NCI-H128 (cell line): ENCODE measurements around the gene CDC20B.
"Not testable (repeated sequence)": the region's sequence is repeated elsewhere in the genome, so short reads cannot be mapped to it uniquely, and the experiment has no call there.

Experiments used
- DNase-seq: peaks from one replicate; lab custom pipeline; 2025; ENCODE audit not compliant: unreplicated experiment; lab: John Stamatoyannopoulos, UW

CDC20B gene

GRCh38 chr5:55104946-55105701 lies 67.9 kb downstream of the CDC20B start:
- no peak for DNase-seq

- DNase-seq, result no peak
These were observed 68.8 kb downstream of the CDC20B start for GRCh38 chr5:55104036-55104772.

GRCh38 chr5:55102348-55102747 lies 70.6 kb downstream of the CDC20B start, which contains the start of gene GZMA:
Gene GZMA, plus strand, starts transcription at chr5:55102646. Its CDS starts 37 bp downstream, at chr5:55102683.
- no peak for DNase-seq

GRCh38 chr5:55101556-55102276 lies 71.3 kb downstream of the CDC20B start:
- DNase-seq, result no peak

- DNase-seq, result not testable (repeated sequence)
These were observed 71.8 kb downstream of the CDC20B start for GRCh38 chr5:55101148-55101547.

GRCh38 chr5:55096861-55097260 lies 76.1 kb downstream of the CDC20B start:
- DNase-seq, result no peak

GRCh38 chr5:55096182-55096581 lies 76.8 kb downstream of the CDC20B start:
- DNase-seq, result no peak

GRCh38 chr5:55091011-55091410 lies 82.0 kb downstream of the CDC20B start:
- DNase-seq, result not testable (repeated sequence)

GRCh38 chr5:55089301-55089700 lies 83.7 kb downstream of the CDC20B start:
- DNase-seq, result not testable (repeated sequence)

- DNase-seq, result no peak
These were observed 91.4 kb downstream of the CDC20B start for GRCh38 chr5:55081541-55081940.

GRCh38 chr5:55073211-55073610 lies 99.8 kb downstream of the CDC20B start:
- DNase-seq, result no peak

GRCh38 chr5:55072666-55073065 lies 100.3 kb downstream of the CDC20B start:
- no peak for DNase-seq

- DNase-seq, result no peak
These were observed 101.6 kb downstream of the CDC20B start for GRCh38 chr5:55071413-55071812.

GRCh38 chr5:55070968-55071367 lies 102.0 kb downstream of the CDC20B start:
- DNase-seq, result no peak

GRCh38 chr5:55066277-55066676 lies 106.7 kb downstream of the CDC20B start:
- DNase-seq, result no peak

GRCh38 chr5:55064523-55064922 lies 108.5 kb downstream of the CDC20B start:
- no peak for DNase-seq

- no peak for DNase-seq
These were observed 109.1 kb downstream of the CDC20B start for GRCh38 chr5:55063899-55064298.

GRCh38 chr5:55063220-55063863 lies 109.6 kb downstream of the CDC20B start:
- no peak for DNase-seq
